ENCODE measurements around the gene ZPR1.
"Not testable (repeated sequence)": the region's sequence is repeated elsewhere in the genome, so short reads cannot be mapped to it uniquely, and the experiment has no call there.

Gene ZPR1

DNA sequence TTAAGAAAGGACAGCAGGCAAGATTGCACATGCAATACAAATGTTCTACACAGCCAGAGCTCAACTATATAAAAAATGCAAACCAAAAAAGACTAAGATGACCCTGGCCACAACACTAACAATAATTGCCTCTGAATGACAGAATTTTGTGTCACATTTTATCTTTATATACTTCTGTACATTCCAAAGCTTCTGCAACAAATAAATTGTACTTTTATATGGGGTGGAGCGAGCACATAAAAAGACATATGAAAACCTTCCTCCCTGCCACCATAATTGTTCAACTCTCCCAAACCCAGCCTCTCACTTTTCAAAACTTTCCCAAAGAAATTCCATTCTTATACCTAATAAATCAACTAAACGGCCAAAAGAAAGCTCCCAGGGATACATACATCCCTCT is 25.7 kb downstream of the ZPR1 start:
- DNase-seq = no peak

- not testable (repeated sequence) for DNase-seq
Measured at GRCh38 chr11:116756044-116756443, 31.8 kb downstream of the ZPR1 start.

DNA sequence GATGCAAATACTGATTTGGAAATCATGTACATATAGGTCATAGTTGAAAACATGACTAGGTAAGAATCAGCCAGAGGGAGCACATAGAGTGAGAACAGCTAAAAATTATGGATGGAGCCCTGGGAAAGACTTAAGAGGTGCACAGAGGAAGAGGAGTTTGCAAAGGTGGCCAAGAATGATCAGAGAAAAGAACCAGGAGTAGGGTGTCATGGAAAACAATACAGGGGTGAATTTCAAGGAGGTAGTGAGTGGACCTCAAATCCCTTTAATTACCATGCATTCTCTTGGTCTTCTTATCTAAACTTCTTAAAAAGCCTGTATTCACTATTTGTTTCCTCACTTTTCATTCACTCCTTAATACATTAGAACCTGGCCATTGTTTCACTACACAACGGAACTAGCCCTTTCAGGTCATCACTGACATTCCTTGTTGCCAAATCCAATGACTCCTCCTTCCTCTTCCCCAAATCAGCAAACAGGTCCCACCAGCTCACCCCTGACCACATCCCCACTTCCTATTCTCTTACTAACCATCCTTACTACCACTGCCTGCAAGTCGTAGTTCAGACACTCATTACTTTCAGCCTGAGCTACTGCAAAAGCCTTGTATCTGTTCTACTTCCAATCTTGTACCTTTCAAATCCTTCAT is 37.6 kb downstream of the ZPR1 start:
- DNase-seq = no peak

- DNase-seq = no peak
Measured at GRCh38 chr11:116742104-116742503, 45.7 kb downstream of the ZPR1 start.

DNA sequence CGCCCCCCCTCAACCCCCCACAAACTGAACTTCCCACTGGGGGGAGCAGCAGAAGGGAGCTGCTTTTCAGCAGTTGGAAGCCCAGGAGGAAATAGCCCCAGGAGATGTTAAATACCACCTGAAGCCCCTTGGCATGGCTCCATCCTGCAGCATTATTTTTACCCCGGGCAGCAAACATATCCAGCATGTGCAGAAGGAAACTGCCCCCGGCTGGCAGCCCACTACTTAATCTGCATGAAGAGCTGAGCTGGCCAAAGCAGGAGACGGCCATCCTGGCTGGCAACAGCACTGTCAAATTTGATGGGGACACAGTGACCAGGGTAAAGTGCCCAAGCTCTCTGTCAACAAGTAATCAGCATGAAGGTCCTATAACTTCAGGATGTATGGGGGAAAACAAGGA is 47.1 kb downstream of the ZPR1 start:
- no peak for DNase-seq

- DNase-seq = no peak
Measured at GRCh38 chr11:116738975-116739374, 48.8 kb downstream of the ZPR1 start.

GRCh38 chr11:116736763-116737162 is 51.1 kb downstream of the ZPR1 start:
- no peak for DNase-seq

GRCh38 chr11:116733969-116734508 is 53.8 kb downstream of the ZPR1 start:
- DNase-seq = no peak

GRCh38 chr11:116733043-116733755 is 54.6 kb downstream of the ZPR1 start:
- no peak for DNase-seq

GRCh38 chr11:116732271-116733042 is 55.4 kb downstream of the ZPR1 start:
- DNase-seq = peak in 32 of 51 donors; percentile 17 to 65 (median 43)

DNA sequence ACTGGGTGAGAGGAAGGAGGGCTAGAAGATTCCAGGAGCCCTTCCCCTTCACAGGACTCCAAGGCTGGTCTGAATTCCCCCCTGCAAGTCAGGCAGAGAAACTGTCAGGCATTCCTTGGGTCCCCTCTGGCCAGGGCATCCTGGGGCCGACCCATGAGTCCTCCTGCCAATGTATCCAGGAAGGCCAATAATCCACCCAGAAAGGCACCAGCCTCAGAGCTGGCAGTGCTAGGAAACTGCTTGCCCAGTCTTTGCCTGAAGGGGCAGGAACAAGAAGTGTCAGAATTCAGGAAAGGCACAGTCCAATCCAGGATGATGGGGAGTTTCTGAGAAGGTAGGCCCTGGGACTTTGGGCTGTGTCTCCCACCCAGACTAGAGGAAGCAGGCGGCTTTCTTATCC is 56.0 kb downstream of the ZPR1 start:
- peak in 20 of 51 donors; percentile 16 to 65 (median 40) for DNase-seq

DNA sequence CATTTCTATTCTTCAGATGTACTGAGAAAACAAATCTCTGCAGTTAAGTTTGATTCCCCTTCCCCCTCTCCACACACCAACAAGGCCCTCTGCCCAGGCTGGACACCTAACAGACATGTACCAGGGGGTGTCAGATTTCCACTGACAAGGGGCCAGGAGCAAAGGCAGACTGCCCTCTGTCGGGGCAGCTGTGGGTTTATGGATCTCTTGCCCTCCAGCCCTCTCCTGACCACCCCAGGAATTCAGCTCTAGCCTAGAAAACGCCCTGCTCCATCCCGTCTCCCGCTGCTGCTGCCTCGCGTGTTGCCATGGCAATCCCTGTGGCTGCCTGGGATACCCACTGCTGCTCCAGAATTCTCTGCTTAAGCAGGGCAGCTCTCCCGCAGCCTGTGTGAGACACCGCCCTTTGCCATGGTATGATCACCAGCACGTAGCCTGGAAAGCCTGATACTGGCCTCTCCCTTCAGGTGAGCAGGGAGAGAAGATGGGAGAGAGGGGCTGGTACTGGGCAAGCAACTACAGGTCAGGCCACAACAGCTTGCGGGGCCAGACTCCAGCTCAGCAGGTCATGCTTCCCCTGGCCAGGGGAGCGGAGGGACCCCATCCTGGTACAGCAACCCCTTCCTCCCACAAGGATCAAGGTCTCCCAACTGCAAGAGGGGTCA is 56.6 kb downstream of the ZPR1 start:
- peak in 38 of 51 donors; percentile 23 to 78 (median 57) for DNase-seq

GRCh38 chr11:116730601-116731000 is 57.2 kb downstream of the ZPR1 start:
- peak in 9 of 51 donors; percentile 11 to 51 (median 17) for DNase-seq

GRCh38 chr11:116730241-116730561 is 57.6 kb downstream of the ZPR1 start:
- no peak for DNase-seq

DNA sequence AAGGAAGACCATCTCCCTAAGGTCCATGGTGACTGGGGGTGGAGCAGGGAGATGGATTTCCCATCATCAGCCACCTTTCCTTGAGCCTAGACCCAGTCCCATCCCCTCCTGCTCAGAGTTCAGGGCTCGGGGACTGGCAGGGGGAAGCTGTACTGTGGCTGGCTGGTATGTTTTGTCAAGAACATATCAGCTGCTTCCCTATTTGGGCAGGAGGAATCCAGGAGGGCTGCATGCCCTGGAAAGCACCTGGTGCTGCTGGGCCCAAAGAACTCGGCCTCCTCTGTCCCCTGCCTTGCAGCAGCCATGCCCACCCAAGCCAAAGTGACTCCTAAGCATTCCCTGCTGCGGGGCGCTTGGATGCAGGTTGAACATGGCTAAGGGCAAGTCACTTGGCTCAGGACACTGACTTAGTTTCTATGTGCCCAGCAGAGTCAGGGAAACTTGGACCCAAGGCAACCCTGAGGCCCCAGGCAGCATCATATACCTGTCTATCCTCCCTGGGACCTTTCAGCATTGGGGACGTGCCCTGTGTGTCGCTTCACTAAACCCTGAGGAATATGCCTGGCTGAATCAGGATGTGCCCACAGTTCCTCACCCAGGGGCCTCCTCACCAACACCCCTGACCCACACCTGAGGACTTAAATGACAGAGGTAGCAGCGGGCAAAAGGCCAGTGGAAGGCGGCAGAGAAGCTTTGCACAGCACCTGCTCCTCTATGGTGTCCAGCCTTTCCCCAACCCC is 58.2 kb downstream of the ZPR1 start:
- DNase-seq = no peak

GRCh38 chr11:116727990-116728389 is 59.8 kb downstream of the ZPR1 start:
- no peak for DNase-seq

- DNase-seq = peak in 33 of 51 donors; percentile 10 to 78 (median 46)
Measured at GRCh38 chr11:116725434-116726221, 62.2 kb downstream of the ZPR1 start.

DNA sequence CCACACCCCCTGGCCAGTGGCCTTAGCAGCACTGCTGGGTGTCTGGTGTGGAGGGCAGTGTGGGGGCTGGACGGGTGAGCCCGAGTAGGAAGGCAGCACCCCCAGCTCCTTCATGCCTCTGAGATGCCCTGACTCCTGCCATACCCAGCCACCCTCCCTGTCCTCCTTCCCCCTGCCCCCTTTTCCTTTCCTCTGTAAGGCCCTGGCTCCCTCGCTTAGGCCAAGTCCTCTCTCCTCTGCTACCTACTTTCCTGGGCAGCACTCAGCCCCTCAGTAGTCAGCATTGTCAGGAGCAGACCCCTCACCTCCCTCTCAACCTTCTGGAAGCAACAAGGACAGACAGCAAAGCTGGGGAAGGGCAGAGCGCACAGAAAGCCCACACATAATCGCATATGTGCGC is 63.0 kb downstream of the ZPR1 start:
- DNase-seq = no peak

All from hypothalamus (tissue), 51 donors.